SK-N-SH (cell line): ENCODE data around the gene TTC3.

ENCODE experiments used
- GABPA ChIP-seq: IDR thresholded peaks from 2 replicates; pipeline ENCODE4 v1.4.0; 2012; ENCODE audit warnings: low read depth, mild to moderate bottlenecking
- POLR2AphosphoS5 ChIP-seq: IDR thresholded peaks from 2 replicates; pipeline ENCODE4 v1.6.1; 2012; ENCODE audit warnings: low read depth, low read length
- RAD21 ChIP-seq: IDR thresholded peaks from 2 replicates; pipeline ENCODE4 v1.6.1; 2012; ENCODE audit warnings: mild to moderate bottlenecking, low read length
- RFX5 ChIP-seq: IDR thresholded peaks from 2 replicates; pipeline ENCODE4 v1.6.1; 2012; ENCODE audit warnings: mild to moderate bottlenecking, improper control_type of control experiment, low read length
- TAF1 ChIP-seq: IDR thresholded peaks from 2 replicates; pipeline ENCODE4 v1.6.1; 2012; ENCODE audit warnings: low read depth, mild to moderate bottlenecking, low read length, moderate library complexity, borderline replicate concordance
- TF ChIP-seq, protein P1 (sequence below): fragments of 200-600 bp; sonication (generic); IDR thresholded peaks from 2 replicates; pipeline ENCODE4 v1.6.1; 2017; ENCODE audit warnings: antibody characterized with exemption, mild to moderate bottlenecking, moderate library complexity

DNA sequence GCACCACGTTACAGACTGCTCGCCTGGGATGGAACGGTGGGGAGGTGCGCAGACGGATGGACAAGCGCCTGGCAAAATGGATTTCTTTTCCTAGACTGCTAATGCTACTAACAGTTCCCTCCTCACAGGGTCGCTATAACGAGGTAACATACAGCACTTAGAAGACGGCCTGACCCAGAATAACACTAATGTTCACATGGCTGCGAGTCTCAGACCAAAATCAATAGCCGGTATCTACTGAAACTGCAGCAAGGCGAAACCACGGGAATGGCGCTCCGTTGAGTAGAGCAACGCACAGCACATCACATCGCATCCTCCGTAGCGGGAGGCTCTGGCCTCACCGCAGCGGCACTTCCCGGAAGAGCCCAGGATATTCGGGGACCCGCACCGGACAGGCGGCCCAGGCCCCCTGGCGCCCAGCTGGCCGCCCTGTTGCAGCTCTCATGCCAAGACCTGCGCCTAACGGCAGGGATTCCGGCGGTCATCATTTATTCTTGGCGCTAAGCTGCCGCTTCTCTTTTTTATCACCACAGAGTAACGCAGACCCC, 147.5 kb downstream of the TTC3 start:
- TF ChIP-seq, protein P1, sequence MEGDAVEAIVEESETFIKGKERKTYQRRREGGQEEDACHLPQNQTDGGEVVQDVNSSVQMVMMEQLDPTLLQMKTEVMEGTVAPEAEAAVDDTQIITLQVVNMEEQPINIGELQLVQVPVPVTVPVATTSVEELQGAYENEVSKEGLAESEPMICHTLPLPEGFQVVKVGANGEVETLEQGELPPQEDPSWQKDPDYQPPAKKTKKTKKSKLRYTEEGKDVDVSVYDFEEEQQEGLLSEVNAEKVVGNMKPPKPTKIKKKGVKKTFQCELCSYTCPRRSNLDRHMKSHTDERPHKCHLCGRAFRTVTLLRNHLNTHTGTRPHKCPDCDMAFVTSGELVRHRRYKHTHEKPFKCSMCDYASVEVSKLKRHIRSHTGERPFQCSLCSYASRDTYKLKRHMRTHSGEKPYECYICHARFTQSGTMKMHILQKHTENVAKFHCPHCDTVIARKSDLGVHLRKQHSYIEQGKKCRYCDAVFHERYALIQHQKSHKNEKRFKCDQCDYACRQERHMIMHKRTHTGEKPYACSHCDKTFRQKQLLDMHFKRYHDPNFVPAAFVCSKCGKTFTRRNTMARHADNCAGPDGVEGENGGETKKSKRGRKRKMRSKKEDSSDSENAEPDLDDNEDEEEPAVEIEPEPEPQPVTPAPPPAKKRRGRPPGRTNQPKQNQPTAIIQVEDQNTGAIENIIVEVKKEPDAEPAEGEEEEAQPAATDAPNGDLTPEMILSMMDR, result peak; percentile 25
- TF ChIP-seq POLR2AphosphoS5 (no peak), RAD21 (peak; percentile 40), TAF1 (no peak), GABPA (no peak), RFX5 (no peak)
